Esophagus muscularis mucosa (tissue), 3 donors: ENCODE data around the gene ABCC12.
A peak's percentile ranks its signal among the peaks of the same experiment; 100 is the strongest.

Experiments
- POLR2AphosphoS5 ChIP-seq, 2 donors: sonication (generic); formaldehyde crosslinking; IDR thresholded peaks; one replicate each; pipeline ENCODE4 v1.6.1; 2017; ENCODE audit warnings: antibody characterized with exemption in 2 of 2
- TF ChIP-seq, protein P1 (sequence below), 3 experiments: fragments of 200-600 bp in 2 of 3; fragments of 450-650 bp in 1 of 3; sonication (generic) in 2 of 3; IDR thresholded peaks; one replicate each; pipeline ENCODE4 v1.5.1; 2017 to 2019; ENCODE audit warnings: antibody characterized with exemption in 3 of 3, mild to moderate bottlenecking in 2 of 3, moderate library complexity in 1 of 3

DNA sequence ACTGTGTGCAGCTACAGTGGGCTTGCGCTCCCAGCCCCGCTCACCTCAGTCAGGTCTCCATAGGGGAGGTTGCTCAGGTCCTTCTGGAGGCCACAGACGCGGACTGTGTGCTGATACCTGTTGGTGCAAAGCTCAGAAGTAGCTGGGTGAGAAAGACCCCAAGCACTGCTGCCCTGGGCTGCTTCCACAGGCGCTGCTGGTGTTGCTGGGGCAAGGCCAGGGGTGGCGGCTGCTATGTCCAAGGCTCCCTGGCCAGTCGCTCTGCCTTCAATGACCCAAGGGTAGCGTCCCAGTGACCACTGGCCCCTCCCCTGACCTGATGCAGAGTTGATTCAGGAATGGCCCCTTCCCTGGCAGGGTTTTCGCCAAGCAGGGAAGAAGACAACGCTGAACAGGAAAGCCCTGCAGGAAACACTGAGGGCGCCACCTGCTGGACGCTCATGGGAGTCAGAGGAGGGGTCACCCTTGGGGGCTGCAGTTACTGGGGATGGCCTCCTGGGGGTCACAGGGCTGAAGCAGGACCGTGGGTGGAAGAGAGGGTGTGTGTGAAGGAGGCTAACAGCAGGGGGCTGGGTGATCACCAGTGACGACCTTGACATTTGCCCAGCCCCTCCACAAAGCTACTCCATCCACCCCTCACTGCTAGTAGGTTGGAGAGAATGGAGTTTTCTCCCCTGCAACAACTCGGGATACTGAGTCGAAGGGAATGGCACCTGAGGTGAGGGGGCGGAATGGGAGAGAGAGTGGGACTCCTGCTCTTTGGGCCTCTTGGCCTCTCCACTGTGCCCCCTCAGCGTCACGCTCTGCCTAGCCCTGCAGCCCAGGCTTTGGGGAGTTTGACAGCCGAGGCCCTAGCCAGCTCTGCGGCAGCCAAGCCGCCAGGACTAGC is 38.3 kb downstream of the ABCC12 start:
- TF ChIP-seq, protein P1, sequence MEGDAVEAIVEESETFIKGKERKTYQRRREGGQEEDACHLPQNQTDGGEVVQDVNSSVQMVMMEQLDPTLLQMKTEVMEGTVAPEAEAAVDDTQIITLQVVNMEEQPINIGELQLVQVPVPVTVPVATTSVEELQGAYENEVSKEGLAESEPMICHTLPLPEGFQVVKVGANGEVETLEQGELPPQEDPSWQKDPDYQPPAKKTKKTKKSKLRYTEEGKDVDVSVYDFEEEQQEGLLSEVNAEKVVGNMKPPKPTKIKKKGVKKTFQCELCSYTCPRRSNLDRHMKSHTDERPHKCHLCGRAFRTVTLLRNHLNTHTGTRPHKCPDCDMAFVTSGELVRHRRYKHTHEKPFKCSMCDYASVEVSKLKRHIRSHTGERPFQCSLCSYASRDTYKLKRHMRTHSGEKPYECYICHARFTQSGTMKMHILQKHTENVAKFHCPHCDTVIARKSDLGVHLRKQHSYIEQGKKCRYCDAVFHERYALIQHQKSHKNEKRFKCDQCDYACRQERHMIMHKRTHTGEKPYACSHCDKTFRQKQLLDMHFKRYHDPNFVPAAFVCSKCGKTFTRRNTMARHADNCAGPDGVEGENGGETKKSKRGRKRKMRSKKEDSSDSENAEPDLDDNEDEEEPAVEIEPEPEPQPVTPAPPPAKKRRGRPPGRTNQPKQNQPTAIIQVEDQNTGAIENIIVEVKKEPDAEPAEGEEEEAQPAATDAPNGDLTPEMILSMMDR (IDR thresholded peaks at IDR 0.05) = peak in 2 of 3 experiments; percentile 11 to 33
- no peak for TF ChIP-seq POLR2AphosphoS5 (IDR thresholded peaks at IDR 0.05)
